ENCODE results near the gene HOXD3.

HOXD3 gene

DNA sequence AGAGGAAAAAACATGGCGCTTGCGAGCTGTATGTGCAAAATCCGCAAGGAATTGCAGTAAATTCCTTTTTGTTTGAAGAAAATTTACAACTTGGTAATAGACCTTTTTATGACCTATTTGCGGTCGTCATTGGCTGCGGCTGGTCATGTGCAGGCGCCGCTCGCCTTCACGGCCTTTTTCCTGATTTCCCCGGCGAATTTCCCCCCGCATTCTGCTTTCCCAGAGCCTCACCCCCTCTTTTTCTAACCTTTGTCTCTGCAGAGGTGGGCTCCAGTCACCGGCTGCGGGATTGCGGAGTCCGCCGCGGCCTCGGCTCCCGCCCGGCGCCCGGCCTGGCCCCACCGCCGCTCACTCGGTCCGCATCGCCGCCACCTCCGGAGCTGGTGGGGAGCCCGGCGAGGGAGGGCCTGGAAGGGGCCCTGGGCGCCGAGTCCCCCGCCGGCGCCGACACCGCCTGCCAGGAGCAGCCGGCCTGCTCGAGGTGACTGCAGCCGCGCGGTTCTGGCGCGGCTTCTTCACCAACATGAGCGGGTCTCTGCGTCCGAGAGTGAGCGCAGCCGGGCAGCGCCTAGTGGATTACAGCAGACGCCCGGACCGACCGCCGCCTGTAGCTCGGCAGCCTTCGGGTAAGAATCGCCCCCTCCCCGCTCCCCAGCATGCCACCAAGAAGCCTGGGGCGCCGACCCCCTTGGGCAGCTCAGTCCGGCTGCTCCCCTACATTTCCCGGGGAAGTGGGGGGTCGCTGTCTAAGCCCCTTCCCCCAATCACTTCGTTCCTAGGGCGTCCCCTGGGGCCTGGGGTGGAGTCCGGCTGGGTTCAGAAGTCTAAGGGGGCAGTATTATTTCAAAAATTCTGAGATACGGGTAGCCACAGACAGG lies 20.5 kb upstream of the HOXD3 start:
- H3K4me3 ChIP-seq (ENCODE audit: low read length), result no peak overlapping the region
- DNase-seq (ENCODE audit: low read depth), result peak; percentile 14
- TF ChIP-seq, protein P1, sequence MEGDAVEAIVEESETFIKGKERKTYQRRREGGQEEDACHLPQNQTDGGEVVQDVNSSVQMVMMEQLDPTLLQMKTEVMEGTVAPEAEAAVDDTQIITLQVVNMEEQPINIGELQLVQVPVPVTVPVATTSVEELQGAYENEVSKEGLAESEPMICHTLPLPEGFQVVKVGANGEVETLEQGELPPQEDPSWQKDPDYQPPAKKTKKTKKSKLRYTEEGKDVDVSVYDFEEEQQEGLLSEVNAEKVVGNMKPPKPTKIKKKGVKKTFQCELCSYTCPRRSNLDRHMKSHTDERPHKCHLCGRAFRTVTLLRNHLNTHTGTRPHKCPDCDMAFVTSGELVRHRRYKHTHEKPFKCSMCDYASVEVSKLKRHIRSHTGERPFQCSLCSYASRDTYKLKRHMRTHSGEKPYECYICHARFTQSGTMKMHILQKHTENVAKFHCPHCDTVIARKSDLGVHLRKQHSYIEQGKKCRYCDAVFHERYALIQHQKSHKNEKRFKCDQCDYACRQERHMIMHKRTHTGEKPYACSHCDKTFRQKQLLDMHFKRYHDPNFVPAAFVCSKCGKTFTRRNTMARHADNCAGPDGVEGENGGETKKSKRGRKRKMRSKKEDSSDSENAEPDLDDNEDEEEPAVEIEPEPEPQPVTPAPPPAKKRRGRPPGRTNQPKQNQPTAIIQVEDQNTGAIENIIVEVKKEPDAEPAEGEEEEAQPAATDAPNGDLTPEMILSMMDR (IDR thresholded peaks at IDR 0.05; ENCODE audit: insufficient read depth, low read depth, low read length, missing control alignments), result no peak

DNA sequence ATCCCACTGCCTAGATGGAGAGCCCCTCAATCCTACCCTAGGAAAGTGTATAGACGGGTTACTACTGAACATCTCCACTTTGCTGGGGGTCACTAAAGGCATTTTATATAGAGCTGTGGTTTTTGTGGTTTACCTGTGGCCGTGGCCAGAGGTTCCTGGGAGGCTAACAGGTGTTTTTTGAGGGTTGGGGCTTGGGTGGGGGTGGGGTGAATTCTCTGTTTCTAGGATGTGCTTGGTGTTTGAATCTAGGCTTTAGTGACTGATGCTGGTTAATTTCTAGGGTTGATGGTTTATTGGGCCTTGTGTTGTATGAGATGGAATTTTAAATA lies 19.9 kb upstream of the HOXD3 start:
- TF ChIP-seq, protein P1 (IDR thresholded peaks at IDR 0.05; ENCODE audit: insufficient read depth, low read depth, low read length, missing control alignments), result no peak
- no peak for DNase-seq (ENCODE audit: low read depth)
- no peak overlapping the region for H3K4me3 ChIP-seq (ENCODE audit: low read length)

DNA sequence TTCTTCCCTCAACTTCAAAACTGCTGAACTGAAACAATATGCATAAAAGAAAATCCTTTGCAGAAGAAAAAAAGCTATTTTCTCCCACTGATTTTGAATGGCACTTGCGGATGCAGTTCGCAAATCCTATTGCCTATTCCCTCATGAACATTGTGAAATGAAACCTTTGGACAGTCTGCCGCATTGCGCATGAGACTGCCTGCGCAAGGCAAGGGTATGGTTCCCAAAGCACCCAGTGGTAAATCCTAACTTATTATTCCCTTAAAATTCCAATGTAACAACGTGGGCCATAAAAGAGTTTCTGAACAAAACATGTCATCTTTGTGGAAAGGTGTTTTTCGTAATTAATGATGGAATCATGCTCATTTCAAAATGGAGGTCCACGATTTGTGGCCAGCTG lies 19.2 kb upstream of the HOXD3 start:
- no peak for DNase-seq (ENCODE audit: low read depth)
- TF ChIP-seq, protein P1 (IDR thresholded peaks at IDR 0.05; ENCODE audit: insufficient read depth, low read depth, low read length, missing control alignments), result no peak
- no peak overlapping the region for H3K4me3 ChIP-seq (ENCODE audit: low read length)

DNA sequence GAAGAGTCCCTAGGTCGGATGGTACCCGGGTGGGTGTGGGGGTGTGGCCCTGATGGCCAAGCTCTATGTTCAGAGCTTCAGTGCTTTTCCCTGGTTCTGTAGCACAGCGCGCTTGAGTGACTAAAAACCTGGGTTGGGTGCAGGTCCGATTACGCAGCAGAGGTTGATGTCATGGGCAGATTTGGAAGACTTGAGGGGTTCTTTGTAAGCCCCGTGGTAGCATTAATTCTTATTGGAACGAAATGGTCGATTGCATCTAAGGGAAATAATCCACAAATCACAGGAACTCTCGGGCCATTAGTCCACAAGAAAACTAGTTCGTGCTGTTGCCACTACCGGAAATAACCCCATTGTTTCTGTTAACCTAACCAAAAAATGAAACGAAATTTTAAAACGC lies 18.6 kb upstream of the HOXD3 start:
- DNase-seq (ENCODE audit: low read depth), result no peak
- no peak overlapping the region for H3K4me3 ChIP-seq (ENCODE audit: low read length)
- TF ChIP-seq, protein P1 (IDR thresholded peaks at IDR 0.05; ENCODE audit: insufficient read depth, low read depth, low read length, missing control alignments), result no peak

- no peak for DNase-seq (ENCODE audit: low read depth)
- H3K4me3 ChIP-seq (ENCODE audit: low read length), result no peak overlapping the region
- TF ChIP-seq, protein P1 (IDR thresholded peaks at IDR 0.05; ENCODE audit: insufficient read depth, low read depth, low read length, missing control alignments), result no peak
These were observed 18.0 kb upstream of the HOXD3 start for GRCh38 chr2:176138923-176139660.

DNA sequence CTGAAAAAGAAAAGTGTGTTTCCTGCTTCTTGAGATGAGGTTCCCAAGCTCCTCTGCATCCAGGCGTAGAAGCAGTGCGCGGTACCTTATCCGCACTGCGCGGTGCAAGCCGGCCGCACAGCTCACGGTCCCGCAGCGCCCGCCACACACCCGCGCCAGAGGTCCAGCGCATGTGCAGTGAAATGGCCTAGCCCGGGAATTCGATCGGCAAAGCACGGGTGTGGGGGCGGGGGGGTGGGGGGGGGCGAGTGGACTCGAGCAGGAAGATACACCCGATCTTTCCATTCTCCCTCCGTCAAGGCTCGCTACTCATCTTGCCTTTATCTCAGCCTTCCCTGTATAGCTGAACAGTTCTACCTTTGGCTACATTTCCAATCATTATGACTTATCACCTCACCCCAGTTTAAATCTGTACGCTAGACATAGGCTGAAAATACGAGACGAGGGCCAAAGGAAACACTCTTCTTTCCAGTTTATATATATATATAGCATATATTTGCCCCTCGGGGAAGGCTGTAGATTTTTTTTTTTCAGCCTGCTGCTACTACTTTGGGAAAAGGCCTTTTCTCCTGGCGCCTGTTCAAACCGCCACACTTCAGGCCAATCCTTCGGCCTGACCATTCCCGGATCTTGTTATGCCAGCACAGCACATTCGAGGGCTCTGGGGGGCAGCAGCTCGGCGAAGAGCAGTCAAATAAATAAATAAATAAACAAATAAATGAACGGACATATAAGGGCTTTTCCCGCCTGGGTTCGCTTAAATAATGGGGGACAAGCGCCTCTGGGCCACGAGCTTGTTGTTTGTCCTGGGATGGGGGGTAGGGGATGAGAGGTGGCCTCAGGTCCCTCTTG lies 17.2 kb upstream of the HOXD3 start:
- TF ChIP-seq, protein P1 (IDR thresholded peaks at IDR 0.05; ENCODE audit: insufficient read depth, low read depth, low read length, missing control alignments), result no peak
- no peak overlapping the region for H3K4me3 ChIP-seq (ENCODE audit: low read length)
- no peak for DNase-seq (ENCODE audit: low read depth)
